Muscle of leg (tissue), 16 donors: Measurements from ENCODE around the gene SHFL. TPM values are rescaled to one million over a fixed set of nuclear protein-coding genes. Genes with fewer than 3 reads are reported as not detected.

Source experiments
- DNase-seq: peaks from one replicate; pipeline ENCODE4 v3.0.0; 2013
- H3K27ac ChIP-seq: one replicate; pipeline ENCODE4 v1.5.1; 2013; ENCODE audit warnings: mild to moderate bottlenecking, low read length, control low read depth
- H3K27me3 ChIP-seq: one replicate; pipeline ENCODE4 v1.6.1; 2013; ENCODE audit warnings: low read length; ENCODE audit not compliant: control insufficient read depth, insufficient read depth
- H3K36me3 ChIP-seq: one replicate; pipeline ENCODE4 v1.6.1; 2013; ENCODE audit warnings: low read length; ENCODE audit not compliant: control insufficient read depth, insufficient read depth
- H3K4me1 ChIP-seq: one replicate; pipeline ENCODE4 v1.6.1; 2013; ENCODE audit warnings: low read length; ENCODE audit not compliant: control insufficient read depth, insufficient read depth
- H3K4me3 ChIP-seq: one replicate; pipeline ENCODE4 v1.5.1; 2013; ENCODE audit warnings: low read length, control low read depth
- H3K9me3 ChIP-seq: replicated peaks from 2 replicates; pipeline ENCODE4 v1.6.1; 2013; ENCODE audit warnings: low read depth, low read length; ENCODE audit not compliant: control insufficient read depth
- WGBS: methylation state at CpG from one replicate; pipeline ENCODE4 v1.1.5; 2013; ENCODE audit warnings: missing lambda C conversion rate; ENCODE audit not compliant: insufficient coverage; 5-methylcytosine and 5-hydroxymethylcytosine counted together
- long read RNA-seq, 11 donors: transcript quantifications; one replicate each; lab custom pipeline, GENCODE V29; 2026
- polyA plus RNA-seq, 8 donors: library from polyadenylated mRNA; unstranded; fragments of 120-200 nt; gene quantifications; one replicate each; pipeline versions ENCODE4 v1.2.1 to v1.2.3, GENCODE V29; 2013; ENCODE audit warnings: inconsistent platforms in 1 of 8, low replicate concordance in 1 of 8; ENCODE audit not compliant: insufficient read length in 8 of 8, insufficient read depth in 1 of 8
- total RNA-seq: library from RNA; stranded (reverse); fragments of 120-200 nt; gene quantifications from one replicate; pipeline ENCODE4 v1.2.4, GENCODE V29; 2013

SHFL gene
- total RNA-seq: 9.2 TPM
- polyA plus RNA-seq: 10 to 100 TPM in 5 of 8 donors, 1 to 10 TPM in 3; 8.7 to 13.9 (median 11.2) TPM
- long read RNA-seq, donor 1, transcript C19orf66-204 (1 exons, 1,655 nt): major isoform, 5 of 6 reads
- long read RNA-seq, donor 1, partial matches to known transcripts: 0 of 6 reads
- long read RNA-seq, donor 1, other reads (novel, unspliced or antisense): 0 of 6 reads
- long read RNA-seq, donor 2, partial matches to known transcripts: 0 of 2 reads
- long read RNA-seq, donor 2, other reads (novel, unspliced or antisense): 0 of 2 reads
- long read RNA-seq, donor 3, transcript C19orf66-204 (1 exons, 1,655 nt): major isoform, 7 of 8 reads
- long read RNA-seq, donor 3, partial matches to known transcripts: 0 of 8 reads
- long read RNA-seq, donor 3, other reads (novel, unspliced or antisense): 0 of 8 reads
- long read RNA-seq, donor 4, partial matches to known transcripts: 0 of 6 reads
- long read RNA-seq, donor 4, other reads (novel, unspliced or antisense): 0 of 6 reads
- long read RNA-seq, donor 5, transcript C19orf66-201 (8 exons, 2,117 nt): minor isoform, 5 of 76 reads
- long read RNA-seq, donor 5, transcript C19orf66-204 (1 exons, 1,655 nt): major isoform, 32 of 76 reads
- long read RNA-seq, donor 5, partial matches to known transcripts: 8 of 76 reads
- long read RNA-seq, donor 5, other reads (novel, unspliced or antisense): 26 of 76 reads
- long read RNA-seq, donor 6, transcript C19orf66-203 (7 exons, 2,079 nt): minor isoform, 6 of 26 reads
- long read RNA-seq, donor 6, transcript C19orf66-204 (1 exons, 1,655 nt): major isoform, 15 of 26 reads
- long read RNA-seq, donor 6, partial matches to known transcripts: 0 of 26 reads
- long read RNA-seq, donor 6, other reads (novel, unspliced or antisense): 0 of 26 reads
- long read RNA-seq, donor 7, transcript C19orf66-204 (1 exons, 1,655 nt): major isoform, 24 of 42 reads
- long read RNA-seq, donor 7, partial matches to known transcripts: 14 of 42 reads
- long read RNA-seq, donor 7, other reads (novel, unspliced or antisense): 0 of 42 reads
- long read RNA-seq, donor 8, transcript C19orf66-204 (1 exons, 1,655 nt): major isoform, 17 of 20 reads
- long read RNA-seq, donor 8, partial matches to known transcripts: 0 of 20 reads
- long read RNA-seq, donor 8, other reads (novel, unspliced or antisense): 0 of 20 reads
- long read RNA-seq, donor 9, transcript C19orf66-204 (1 exons, 1,655 nt): major isoform, 13 of 14 reads
- long read RNA-seq, donor 9, partial matches to known transcripts: 0 of 14 reads
- long read RNA-seq, donor 9, other reads (novel, unspliced or antisense): 0 of 14 reads
- long read RNA-seq, donor 10, transcript C19orf66-204 (1 exons, 1,655 nt): major isoform, 11 of 15 reads
- long read RNA-seq, donor 10, partial matches to known transcripts: 0 of 15 reads
- long read RNA-seq, donor 10, other reads (novel, unspliced or antisense): 0 of 15 reads
- long read RNA-seq, donor 11, transcript C19orf66-204 (1 exons, 1,655 nt): major isoform, 25 of 30 reads
- long read RNA-seq, donor 11, partial matches to known transcripts: 0 of 30 reads
- long read RNA-seq, donor 11, other reads (novel, unspliced or antisense): 0 of 30 reads

- peak within 1 kb of the TSS; percentile 84 for H3K4me3 ChIP-seq
- WGBS: 4% methylated on average over 68 of the region's 81 CpGs
- H3K4me1 ChIP-seq: peaks cover 11% of the 10 kb centered on the region
- peak within 1 kb of the TSS; percentile 81 for H3K27ac ChIP-seq
- no peaks in the 10 kb centered on the region for H3K9me3 ChIP-seq
- peaks cover 8% of the 10 kb centered on the region for H3K27me3 ChIP-seq
- H3K36me3 ChIP-seq: peaks cover 16% of the 10 kb centered on the region
- peak; percentile 85 for DNase-seq
Measured at GRCh38 chr19:10085641-10086590, at the start of gene SHFL. SHFL (plus strand) TSS chr19:10086317; CDS start chr19:10086428, 111 bp downstream.

DNA sequence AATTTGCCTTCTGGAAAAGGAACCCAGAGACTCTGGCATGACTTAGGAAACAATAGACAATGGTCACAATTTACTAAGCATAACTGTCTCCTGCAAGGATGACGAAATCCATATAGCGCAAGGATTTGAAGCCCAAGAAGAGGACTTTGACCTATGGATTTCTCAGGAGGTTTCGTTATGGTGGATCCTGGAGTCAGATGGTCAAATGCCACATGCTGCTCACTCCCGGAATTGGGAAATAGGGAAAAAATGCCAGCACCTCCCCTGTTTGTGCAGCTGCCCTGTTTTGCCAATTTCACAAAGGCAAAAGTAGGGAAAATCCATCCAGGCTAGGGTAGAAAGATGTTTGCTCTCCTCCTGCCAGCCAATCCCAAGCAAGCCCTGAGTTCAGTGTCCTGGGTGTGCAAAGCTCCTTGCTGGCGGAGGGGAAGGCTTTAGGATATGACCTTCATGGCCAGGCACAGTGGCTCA, 49.5 kb upstream of the SHFL start:
- Histone ChIP-seq H3K27ac (no peak overlapping the region), H3K4me3 (no peak overlapping the region), H3K36me3 (no peaks in the 10 kb centered on the region), H3K9me3 (peaks cover 16% of the 10 kb centered on the region), H3K27me3 (peaks cover 19% of the 10 kb centered on the region), H3K4me1 (no peaks in the 10 kb centered on the region)
- WGBS: no CpG with 5 or more reads among the region's 5 CpGs
- no peak for DNase-seq

DNA sequence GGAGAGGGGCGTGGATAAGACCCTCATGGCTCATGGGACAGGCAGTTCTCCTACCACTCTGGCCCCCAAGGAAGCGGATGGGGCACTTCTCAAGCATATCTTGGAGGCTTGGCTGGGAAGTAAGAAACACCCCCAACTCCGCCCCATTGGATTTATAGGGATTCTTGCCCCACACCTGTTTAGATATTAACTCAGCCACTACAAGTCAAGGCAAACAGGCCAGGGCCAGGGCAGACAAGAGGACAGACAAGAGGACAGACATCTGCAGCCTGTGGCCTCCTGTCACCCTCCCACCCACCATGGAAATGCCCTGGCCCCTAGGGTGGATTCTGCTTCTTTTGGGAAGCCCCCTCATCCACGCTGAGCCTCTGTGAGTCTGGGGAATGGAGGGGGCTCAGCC, 48.8 kb upstream of the SHFL start:
- no CpG with 5 or more reads among the region's 4 CpGs for WGBS
- Histone ChIP-seq H3K4me1 (no peaks in the 10 kb centered on the region), H3K27me3 (peaks cover 15% of the 10 kb centered on the region), H3K4me3 (no peak overlapping the region), H3K27ac (no peak overlapping the region), H3K9me3 (peaks cover 23% of the 10 kb centered on the region), H3K36me3 (no peaks in the 10 kb centered on the region)
- DNase-seq: no peak

DNA sequence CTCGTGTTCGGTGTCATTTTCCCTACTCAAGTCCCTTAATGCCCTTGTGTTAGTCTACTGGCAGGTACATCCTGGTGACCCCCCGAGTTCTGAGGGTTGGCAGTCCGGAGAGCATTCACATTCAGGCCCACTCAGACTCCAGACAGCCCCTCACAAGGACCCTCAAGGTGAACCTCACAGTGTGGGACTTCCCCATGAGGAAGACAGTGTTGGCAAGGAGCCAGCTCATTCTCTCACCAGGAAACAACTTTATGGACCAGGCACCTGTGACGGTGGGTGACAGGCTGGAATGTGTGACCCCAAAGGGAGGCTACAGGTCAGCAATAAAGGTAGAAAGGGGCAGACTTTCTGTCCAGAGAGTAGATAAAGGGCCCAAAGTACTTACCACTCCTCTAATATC, 48.3 kb upstream of the SHFL start:
- H3K36me3 ChIP-seq: no peaks in the 10 kb centered on the region
- no peak overlapping the region for H3K4me3 ChIP-seq
- H3K4me1 ChIP-seq: no peaks in the 10 kb centered on the region
- peaks cover 27% of the 10 kb centered on the region for H3K9me3 ChIP-seq
- WGBS: 20% methylated on average over 2 of the region's 5 CpGs
- H3K27me3 ChIP-seq: peaks cover 11% of the 10 kb centered on the region
- H3K27ac ChIP-seq: no peak overlapping the region
- DNase-seq: no peak

- Histone ChIP-seq H3K27me3 (no peaks in the 10 kb centered on the region), H3K9me3 (peaks cover 54% of the 10 kb centered on the region), H3K27ac (no peak overlapping the region), H3K4me1 (no peaks in the 10 kb centered on the region), H3K4me3 (no peak overlapping the region), H3K36me3 (no peaks in the 10 kb centered on the region)
- DNase-seq: peak; percentile 16
- WGBS: 66% methylated on average over 3 of the region's 4 CpGs
Measured at GRCh38 chr19:10043286-10043927, 42.7 kb upstream of the SHFL start.

DNA sequence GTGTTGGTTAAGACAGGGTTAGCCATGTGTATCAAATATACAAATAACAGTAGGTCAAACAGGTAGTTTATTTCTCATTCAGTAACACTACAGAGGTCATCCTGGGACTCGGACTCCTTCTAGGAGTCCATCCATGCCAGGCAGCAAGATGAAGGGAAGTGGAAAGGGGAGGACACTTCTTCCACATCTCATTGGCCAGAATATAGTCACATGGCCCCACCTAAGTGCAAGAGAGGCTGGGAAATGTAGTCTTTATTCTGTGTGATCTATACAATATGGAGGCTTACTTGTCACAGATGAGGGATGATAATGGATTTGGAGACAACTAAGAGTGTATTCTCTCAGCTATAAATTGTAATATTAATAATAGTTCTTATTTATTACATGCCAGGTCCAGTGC, 41.7 kb upstream of the SHFL start:
- no CpG with 5 or more reads among the region's 1 CpG for WGBS

DNA sequence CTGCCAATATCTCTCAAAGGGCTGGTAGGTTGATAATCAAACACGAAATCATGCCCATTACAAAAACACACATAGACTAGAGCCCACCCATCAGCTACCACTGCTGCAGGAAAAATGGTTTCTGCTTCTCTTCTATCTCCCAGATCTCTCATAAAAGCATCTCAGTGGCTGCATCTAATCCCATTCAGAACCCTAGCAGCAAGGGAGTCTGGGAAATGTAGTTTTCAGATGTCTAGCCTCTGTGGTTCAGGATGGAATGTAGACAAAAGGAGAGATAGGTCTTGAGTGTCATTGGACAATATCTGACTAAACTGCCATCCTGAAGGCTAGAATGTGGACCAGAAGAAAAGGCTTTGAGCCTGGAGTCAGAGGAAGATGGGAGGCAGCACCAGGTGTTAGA, 40.7 kb upstream of the SHFL start:
- DNase-seq: no peak
- no peaks in the 10 kb centered on the region for H3K4me1 ChIP-seq
- H3K9me3 ChIP-seq: peaks cover 50% of the 10 kb centered on the region
- no CpG with 5 or more reads among the region's 1 CpG for WGBS
- no peaks in the 10 kb centered on the region for H3K36me3 ChIP-seq
- no peaks in the 10 kb centered on the region for H3K27me3 ChIP-seq
- H3K27ac ChIP-seq: no peak overlapping the region
- H3K4me3 ChIP-seq: no peak overlapping the region

More for the DNA sequence above, 41.7 kb upstream of the SHFL start:
- no peak overlapping the region for H3K4me3 ChIP-seq
- H3K4me1 ChIP-seq: no peaks in the 10 kb centered on the region
- DNase-seq: no peak
- H3K27me3 ChIP-seq: no peaks in the 10 kb centered on the region
- H3K27ac ChIP-seq: no peak overlapping the region
- H3K36me3 ChIP-seq: no peaks in the 10 kb centered on the region
- H3K9me3 ChIP-seq: peaks cover 51% of the 10 kb centered on the region

- no peak overlapping the region for H3K27ac ChIP-seq
- DNase-seq: no peak
- H3K27me3 ChIP-seq: peaks cover 2% of the 10 kb centered on the region
- peaks cover 9% of the 10 kb centered on the region for H3K9me3 ChIP-seq
- WGBS: 57% methylated on average over 1 of the region's 2 CpGs
- no peaks in the 10 kb centered on the region for H3K36me3 ChIP-seq
- H3K4me3 ChIP-seq: no peak overlapping the region
- no peaks in the 10 kb centered on the region for H3K4me1 ChIP-seq
Measured at GRCh38 chr19:10049626-10050025, 36.5 kb upstream of the SHFL start.
